Limb (tissue), 2 donors: Measurements from ENCODE around the gene PLOD2.
"Not testable (repeated sequence)": the region's sequence is repeated elsewhere in the genome, so short reads cannot be mapped to it uniquely, and the experiment has no call there.

Experiments
- DNase-seq, 2 donors: peaks; one replicate each; pipeline ENCODE4 v3.0.0-alpha.2; 2016; ENCODE audit errors: extremely low spot score in 2 of 2

PLOD2 gene

DNA sequence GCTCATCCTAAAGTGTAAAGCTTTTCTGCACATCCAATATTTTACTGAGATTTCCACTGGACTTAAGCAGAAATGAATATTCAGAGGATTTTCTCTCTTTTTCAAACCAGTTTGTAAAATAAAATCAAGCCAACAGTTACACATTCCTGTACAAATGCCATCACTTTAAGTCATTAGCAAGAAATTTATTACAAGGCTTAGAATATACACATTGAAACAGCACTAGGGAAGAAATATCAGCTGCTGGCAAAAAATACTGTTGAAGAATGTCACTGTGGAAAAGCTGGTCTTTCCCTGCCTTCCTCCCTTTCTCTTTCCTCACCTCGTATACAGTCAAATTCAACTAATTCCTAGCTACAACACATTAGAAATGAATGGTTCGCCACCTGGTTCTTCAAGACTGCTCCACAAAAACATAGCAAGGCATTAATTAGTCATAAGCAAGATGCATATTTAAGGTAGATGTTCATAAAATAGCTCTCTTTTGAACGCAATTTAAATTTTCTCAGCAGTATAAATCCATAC is 21.3 kb downstream of the PLOD2 start:
- DNase-seq = no peak

DNA sequence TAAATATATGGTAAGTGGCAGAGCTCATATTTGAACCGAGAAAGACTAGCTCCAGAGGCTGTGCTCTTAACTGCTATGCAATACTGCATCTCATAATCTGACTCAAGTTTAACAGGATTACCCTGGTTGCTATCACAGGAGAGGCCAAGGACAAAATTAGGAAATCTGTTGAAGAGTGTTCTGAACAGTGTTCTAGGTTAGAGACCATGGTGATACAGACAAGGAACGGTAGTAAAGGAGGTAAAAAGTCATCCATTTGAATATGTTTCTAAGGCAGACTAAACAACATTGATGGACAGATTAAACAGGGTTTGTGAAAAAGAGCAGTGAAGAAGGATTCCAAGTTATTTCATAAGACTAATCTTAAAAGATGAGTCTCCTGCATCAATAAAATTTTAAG is 22.1 kb downstream of the PLOD2 start:
- DNase-seq = no peak

DNA sequence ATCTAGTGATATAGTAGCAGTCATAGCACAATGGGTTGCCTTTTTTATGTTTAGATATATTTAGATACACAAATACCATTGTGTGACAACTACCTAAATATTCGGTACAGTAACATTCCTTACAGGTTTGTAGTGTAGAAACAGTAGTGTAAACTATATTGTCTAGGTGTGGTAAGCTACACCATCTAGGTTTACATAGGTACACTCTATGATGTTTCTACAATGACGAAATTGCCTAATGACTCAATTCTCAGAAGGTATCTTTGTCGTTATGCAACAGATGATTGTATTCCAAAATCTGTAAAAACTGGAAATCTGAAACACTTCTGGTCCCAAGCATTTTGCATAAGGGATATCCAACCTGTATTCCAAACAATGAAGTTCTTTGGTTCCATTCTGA is 24.3 kb downstream of the PLOD2 start:
- DNase-seq = no peak

DNA sequence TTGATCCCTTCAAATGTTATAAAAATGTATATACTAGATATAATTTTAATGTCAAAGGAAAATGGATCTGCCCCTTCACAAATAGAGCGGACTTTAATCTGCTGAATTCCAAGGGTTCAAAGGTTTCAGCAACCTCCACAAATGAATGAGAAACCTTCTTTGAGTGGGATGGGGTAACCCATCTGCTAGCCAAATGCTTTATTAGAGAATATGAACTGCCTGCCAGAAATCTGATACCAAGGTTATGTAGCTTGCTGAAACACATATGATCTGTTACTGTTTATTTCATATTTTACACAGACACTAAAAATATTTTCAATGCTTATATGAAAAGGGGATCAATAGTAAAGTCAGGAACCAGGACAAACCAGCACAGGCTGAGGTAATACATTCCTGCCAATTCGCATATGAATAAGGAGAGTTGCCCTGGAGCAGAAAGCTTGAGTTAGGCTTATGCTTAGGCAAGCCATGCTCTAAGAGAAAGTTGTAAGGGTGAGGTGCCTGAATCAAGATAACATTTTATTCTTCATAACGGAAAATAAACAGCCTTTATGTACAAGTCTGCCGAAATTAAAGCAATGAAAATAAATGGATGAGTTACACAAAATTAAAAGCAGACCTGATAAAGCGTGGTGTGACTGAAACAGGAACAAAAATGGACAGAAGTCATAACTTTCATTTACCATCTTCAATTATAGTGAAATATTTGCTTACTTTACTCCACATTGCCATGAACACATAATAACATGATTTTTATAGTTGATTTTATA is 26.5 kb downstream of the PLOD2 start:
- no peak for DNase-seq

DNA sequence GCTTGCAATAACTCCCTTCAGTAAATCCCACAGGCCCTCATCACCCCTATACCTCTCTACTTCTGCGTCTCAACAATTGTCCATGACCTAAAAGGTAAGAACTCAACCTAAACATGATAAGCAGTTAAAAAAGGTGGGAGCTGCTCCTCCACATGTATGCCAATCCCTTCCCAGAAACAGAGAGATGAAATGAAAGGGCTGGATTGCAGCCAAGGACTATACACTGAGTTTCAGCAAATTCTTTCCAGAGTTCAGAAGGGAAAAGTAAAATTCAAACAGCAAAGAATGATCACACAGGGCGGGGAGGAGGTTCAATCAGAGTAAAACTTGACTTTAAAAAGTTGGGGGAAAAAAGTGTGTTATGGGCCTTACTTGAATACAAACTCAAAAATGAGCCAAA is 27.5 kb downstream of the PLOD2 start:
- peak; percentile 38 to 68 for DNase-seq

DNA sequence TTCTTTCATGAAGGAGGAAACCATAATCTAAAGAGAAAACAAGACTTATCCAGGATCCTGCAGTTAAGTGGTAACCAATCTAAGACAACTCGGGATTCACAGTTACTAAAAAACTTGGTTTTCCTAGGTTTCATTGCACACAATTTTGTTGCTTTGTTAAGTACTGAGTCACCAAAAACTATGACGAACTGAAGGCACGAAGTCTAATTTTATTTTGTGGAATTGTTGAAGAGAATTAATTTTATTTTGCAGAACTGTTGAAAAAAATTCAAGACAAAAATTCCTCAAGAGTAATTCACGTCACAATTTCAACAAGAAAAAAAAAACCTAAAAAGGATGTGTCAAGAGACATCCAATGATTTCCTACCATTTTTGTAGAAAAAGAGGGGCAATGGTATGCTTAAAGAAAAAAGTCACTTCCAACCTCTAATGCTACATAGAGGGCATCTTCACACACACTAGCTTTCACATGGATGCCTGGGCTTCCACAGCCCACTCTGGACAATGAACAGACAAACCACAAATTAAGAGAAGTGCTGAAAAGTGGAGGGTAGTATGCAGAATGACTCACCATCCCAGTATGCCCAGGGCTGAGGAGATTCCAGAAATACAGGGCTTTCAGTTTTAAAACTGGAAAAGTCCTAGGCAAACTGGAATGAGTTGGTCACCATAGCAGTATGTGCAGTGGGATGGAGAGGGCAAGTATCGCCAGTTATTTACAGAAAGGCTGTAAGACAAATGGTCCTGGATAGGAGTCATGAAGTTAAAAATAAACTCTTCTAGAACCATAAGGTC is 29.2 kb downstream of the PLOD2 start:
- DNase-seq = no peak

DNA sequence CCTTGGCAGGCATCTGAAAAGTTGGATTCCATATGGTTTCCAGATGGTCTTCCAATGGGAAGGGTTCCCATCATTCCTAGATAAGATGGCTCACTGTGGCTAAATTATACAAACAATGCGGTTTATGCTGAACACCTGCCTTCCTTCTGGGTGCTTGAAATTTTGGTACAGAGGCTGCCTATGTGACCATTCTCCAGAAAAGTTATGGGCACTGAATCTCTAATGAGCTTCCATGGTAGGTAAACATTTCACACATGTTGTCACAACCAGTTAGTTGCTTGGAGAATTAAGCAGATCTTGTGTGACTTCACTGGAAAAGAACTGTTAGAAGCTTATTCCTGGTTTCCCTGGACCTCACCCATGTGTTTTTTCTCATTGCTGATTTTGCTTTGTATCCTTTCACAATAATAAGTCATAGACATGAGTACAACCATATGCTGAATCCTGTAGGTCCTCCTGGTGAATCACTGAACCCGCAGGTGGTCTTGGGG is 30.1 kb downstream of the PLOD2 start:
- no peak for DNase-seq

DNA sequence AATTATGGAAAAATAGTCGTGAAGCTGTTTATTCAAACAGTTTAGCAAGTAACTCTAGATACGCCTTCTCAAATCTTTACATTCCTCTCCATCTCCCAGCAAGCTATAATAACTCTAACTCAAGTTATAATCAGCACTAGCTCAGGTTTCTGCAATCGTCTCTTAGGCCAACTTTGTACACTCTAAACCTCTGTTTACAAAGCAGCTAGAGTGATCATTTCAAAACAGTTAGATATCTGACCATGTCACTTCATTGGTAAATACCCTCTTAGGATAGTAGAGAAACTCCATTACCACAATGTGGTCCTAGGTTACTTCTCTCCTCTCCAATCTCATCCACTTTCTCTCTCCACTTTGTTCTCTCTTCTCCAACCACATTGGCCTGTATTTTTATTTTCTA is 31.2 kb downstream of the PLOD2 start:
- no peak for DNase-seq

DNA sequence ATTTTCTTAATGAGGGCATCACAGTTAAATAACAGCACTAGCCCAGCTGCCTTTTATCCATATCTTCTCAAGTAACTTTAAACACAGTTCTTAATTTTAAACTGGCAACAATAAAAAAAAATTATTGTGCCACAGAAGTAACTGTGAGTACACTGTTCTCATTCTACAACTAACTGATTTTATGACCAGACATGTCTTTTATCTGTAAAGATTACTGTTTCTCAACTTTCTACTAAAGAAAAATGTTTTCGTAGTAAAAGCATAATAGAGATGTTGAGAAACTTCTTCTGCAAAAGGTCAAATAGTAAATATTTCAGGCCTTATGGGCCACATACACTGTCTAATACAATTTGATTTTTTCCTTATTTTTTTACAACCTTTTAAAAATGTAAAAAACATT is 32.0 kb downstream of the PLOD2 start:
- no peak for DNase-seq

DNA sequence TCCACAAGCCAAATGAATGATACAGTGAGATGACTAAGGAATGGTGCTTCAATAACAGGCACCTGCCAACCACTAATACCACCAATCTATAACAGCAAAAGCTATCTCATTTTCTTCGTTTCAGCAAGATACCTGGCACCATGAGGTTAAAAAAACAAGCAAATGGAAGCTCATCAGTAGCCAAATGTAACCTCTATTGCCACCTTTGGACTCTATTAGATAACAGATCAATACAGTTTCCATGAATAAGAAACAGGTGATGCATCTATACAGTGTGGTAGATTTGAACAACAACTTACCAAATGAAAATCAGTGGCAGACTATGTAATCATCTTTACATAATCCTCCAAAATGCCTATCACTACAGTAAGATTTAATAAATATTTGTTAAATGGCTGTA is 32.8 kb downstream of the PLOD2 start:
- DNase-seq = no peak

DNA sequence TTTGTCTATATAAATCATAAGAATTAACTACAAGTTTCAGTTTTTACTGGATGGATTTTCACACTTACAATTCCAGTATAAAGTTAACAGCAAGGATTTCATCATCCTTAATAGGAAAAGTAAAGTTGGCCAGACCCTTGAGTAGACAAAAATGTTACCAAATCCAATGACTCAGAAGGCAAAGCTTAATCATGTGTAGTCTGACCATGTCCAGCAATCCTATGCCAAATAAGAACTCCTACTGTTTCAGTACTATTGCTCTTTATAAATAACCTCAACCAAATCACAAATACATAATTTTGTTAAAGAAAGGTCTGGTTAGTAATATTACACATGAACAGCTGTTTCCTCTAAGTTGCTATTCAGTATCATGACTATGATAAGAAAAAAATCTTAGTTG is 35.0 kb downstream of the PLOD2 start:
- no peak for DNase-seq

DNA sequence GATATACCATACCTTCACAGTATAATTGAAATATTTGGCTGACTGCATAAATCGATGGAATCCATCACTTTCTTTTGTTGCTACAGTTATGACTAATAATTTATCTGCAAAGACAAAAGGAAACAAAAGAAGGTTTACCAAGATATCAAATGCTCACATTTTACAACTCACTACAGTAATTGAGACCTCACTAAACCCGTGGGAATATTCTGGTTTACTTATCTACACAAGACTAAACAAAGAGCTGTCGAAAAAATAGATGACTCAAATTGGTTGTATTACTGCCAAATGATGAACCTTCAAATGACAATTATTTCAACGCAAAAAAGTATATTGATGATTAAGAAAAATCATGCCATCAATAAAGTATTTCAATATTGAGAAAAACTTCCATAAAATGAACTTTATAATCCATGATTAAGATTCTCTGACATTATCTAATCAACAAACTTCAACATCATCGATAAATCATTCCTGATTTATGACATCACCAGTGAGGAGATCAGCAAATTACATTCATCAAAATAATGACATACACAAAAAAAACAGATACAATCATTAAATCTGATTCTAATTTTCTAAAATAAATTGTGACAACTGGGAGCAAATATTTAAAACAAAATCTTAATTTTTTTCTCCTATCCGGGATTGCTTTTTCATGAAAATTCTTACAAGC is 36.7 kb downstream of the PLOD2 start:
- DNase-seq = no peak

DNA sequence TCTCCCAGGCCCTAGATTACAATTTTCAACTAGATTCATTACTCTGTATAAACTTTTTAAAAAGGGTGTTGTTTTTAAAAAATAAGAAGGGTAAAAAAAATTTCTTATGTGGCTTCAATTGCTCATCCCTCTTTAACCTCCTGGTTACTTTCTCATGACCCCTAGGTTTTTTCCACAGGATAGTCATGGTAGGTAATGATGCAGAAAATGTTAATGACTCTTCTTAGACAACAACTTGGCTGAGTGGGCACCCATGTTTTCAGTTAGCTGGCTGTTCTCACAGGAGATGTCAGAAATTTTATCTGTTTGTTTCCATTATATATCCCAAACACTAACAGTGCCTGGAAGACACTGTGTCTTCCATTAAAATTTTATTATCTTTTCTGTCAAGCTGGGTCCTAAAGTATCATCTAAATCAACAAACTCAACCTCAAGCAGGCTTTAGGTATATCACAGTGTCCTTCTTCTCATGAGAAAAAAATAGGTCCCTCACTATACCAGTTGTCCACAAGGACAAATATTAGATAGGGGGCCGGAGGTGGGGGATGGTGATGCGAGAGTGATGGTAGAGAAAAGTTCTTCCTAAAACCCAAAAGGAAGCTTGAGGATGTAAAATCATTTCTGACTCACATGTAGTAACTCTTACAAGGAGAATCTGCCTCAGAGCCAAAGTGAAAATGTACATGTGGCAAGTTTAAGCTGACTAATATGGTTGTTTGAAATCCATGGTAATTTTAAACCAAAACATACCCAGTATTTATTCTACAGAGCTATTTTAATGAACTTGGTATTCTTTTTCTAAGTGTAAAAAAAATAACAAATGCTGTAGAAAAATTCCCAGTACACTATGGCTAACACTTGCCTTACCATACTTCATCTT is 43.3 kb downstream of the PLOD2 start:
- no peak for DNase-seq

DNA sequence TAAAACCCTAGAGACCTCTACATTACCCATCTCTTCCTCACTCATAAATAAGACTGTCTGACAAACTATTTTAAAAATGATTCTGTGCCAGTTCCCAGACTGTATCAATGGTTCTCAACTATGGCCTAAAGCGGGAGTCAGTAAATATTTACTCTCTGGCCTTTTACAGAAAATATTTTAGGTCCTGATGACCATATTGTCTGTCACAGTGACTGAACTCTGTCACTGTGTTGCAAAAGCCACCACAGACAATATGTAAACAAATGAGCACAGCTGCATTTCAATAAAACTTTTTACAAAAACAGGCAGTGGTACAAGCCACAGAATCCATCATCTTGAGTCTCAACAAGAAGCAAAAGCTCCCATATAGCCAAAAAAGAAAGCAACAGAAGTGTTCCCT is 45.4 kb downstream of the PLOD2 start:
- DNase-seq = no peak

DNA sequence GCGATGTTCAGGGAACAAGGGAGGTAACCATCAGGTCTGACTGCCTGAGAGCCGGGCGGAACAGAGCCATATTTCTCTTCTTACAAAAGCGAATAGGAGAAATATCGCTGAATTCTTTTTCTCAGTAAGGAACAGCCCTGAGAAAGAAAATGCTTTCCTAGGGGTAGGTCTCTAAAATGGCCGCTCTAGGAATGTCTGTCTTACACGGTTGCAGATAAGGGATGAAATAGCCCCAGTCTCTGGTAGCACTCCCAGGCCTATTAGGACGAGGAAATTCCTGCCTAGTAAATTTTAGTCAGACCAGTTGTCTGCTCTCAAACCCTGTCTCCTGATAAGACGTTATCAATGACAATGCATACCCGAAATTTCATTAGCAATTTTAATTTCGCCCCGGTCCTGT is 47.2 kb downstream of the PLOD2 start:
- DNase-seq = not testable (repeated sequence)

DNA sequence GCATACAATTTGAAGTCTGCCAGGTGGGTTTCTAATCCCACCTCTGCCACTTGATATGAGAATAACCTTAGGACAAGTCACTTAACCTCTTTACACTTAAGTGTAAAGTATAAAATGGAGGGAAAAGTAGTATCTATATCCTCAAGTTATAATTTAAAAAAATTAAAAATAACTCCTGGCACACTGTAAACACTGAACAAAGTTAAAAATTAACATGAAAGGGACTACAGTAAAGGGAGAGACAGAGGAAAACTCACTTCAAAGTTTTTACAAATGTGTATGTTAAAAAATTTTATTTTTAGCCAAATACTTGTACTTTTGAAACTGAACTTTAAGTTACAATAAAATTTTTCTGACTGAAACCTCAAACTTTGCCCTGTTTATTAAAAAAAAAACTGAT is 49.6 kb downstream of the PLOD2 start:
- no peak for DNase-seq

DNA sequence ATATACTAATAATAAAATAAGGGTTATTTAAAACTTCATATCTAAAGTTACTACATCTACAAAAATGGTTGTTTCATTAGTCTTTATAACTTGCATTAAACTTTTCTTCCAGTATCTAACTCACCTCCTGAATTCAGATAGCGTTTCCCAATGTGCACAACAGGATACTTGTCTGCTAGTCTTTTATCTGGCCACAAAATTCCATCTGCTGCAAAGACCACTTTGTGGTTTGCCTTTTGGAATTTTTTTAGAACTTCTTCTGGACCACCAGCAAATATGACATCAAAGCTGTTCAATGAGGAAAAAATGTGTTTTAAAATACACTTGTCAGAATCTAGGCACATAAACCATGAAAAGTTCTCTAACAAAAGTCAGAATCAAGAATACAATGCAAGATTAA is 50.8 kb downstream of the PLOD2 start:
- no peak for DNase-seq

DNA sequence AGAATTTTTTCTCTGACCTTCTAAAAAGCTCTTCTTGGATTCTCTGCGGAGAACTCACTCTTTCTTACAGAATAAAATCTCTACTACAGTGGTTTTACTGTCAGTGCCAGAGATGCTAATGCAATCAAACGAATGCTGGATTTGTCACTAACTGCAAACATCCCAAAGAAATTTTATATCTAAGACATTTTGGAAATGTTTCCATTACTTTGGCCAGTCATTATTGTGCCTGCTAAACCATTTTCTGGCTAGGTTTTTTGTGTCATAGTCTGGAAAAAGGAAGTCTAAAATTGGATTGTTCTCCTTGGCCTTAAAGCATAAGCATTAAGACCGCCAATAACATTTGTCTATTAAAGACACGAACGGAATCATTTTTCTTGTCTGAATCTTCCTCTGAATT is 54.0 kb downstream of the PLOD2 start:
- peak in 1 of 2 donors; percentile 60 for DNase-seq

DNA sequence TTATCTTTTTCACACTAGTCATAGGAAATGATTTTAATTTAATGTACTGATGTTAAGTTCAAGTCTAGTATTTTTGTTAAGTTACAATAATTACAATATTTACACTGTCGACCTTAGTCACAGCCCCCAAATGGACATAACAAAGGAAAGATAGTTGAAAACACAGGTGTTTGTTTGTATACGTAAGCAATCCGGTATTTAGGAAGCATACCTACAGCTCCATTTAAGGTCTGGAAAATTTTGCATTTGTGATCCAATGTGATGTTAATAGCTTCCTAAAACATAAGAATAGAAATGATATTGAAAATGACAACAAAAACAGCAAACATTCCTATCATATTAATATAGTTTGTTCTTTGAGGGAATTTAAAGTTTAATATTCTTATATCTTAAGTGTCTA is 56.9 kb downstream of the PLOD2 start:
- DNase-seq = no peak

DNA sequence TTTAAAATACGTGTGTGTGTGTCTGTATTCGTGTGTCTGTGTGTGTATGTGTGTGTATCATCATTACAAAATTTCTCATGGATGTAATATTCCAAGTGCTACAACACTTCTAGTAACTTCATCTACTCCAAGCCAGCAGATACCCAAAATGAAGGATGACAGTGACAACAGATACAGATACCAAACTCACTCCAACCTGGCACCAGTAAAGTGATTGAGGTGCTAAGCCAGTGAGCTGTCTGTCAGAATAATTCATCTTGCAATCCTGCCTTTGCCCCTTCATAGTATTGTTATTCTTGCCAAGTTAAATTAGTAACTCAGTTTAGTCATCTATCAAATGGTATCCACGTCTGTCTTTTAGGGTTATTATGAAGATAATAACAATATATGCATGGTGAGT is 58.1 kb downstream of the PLOD2 start:
- DNase-seq = no peak

DNA sequence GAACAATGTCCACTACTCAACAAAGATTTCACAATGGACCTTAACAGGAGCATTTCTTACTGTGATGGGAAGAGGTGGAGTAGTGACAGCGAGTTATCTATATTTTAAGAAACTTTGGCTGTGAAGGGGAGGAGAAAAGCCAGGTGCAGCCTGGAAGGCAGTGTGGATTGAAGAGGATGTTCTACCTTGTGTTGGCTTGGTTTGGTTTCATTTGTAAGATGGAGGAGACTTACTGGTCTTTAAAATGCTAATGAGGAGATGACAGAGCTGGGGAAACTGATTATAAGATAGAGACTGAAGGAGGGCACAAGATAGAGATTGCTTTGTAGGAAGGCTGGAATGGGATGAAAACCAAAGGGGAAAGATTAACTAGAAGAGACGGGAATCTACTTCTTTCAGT is 59.4 kb downstream of the PLOD2 start:
- no peak for DNase-seq
